Mesothelial cell of epicardium (in vitro differentiated cells): ENCODE measurements around the gene PRAC1. TPM values are rescaled to one million over a fixed set of nuclear protein-coding genes. Genes with fewer than 3 reads are reported as not detected.

ENCODE experiments used
- DNase-seq, 2 experiments: peaks; one replicate each; pipeline ENCODE4 v3.0.0; 2021; ENCODE audit warnings: low spot score in 2 of 2; ENCODE audit not compliant: unreplicated experiment in 2 of 2
- H3K27ac Mint-ChIP-seq: 2 replicates; pipeline ENCODE4 v1.8.0; 2021; ENCODE audit warnings: mixed read lengths
- H3K27me3 Mint-ChIP-seq: 2 replicates; pipeline ENCODE4 v1.8.0; 2021; ENCODE audit warnings: low read depth, mixed read lengths
- H3K36me3 Mint-ChIP-seq: 2 replicates; pipeline ENCODE4 v1.8.0; 2021; ENCODE audit warnings: mixed read lengths
- H3K4me1 Mint-ChIP-seq: 2 replicates; pipeline ENCODE4 v1.8.0; 2021; ENCODE audit warnings: mixed read lengths
- H3K4me3 Mint-ChIP-seq: 2 replicates; pipeline ENCODE4 v1.8.0; 2021; ENCODE audit warnings: mild to moderate bottlenecking, moderate library complexity, mixed read lengths
- H3K9me3 Mint-ChIP-seq: 2 replicates; pipeline ENCODE4 v1.8.0; 2021; ENCODE audit warnings: mixed read lengths
- CTCF ChIP-seq: fragments of 200-600 bp; sonication (generic); IDR thresholded peaks from one replicate; pipeline ENCODE4 v1.5.0; 2021; ENCODE audit warnings: antibody characterized with exemption; ENCODE audit not compliant: unreplicated experiment
- total RNA-seq: library from RNA; stranded (reverse); gene quantifications from 3 replicates; pipeline ENCODE4 v1.2.1, GENCODE V29; 2021

PRAC1 gene
- total RNA-seq, 1 donor from 2014 or later, result 14.0 TPM

DNA sequence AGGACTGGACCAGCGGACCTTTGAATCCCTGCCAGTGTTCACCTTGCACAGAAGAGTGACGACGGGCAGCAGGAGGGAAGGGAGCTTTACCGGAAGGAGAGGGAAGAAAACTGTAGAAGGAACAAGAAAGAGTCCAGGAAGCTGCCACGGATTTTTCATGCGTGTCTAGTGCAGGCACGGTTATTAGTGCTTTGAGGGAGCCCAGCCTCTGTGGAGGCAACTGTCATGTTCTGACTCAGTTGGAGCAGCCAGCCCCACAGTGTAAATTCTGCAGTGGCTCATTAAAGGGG is 12.7 kb upstream of the PRAC1 start:
- Mint-ChIP-seq H3K27ac (peak overlapping the region; percentile 85), H3K9me3 (no peaks in the 10 kb centered on the region), H3K4me1 (peaks cover 28% of the 10 kb centered on the region), H3K36me3 (no peaks in the 10 kb centered on the region), H3K4me3 (peak overlapping the region; percentile 68), H3K27me3 (peaks cover 99% of the 10 kb centered on the region)
- TF ChIP-seq CTCF, result no peak
- DNase-seq, result no peak

GRCh38 chr17:48734333-48735061 is 12.2 kb upstream of the PRAC1 start:
- H3K4me3 Mint-ChIP-seq, result peak overlapping the region; percentile 68
- H3K4me1 Mint-ChIP-seq, result peaks cover 33% of the 10 kb centered on the region
- H3K36me3 Mint-ChIP-seq, result no peaks in the 10 kb centered on the region
- H3K27ac Mint-ChIP-seq, result peak overlapping the region; percentile 96
- no peak for TF ChIP-seq CTCF
- no peaks in the 10 kb centered on the region for H3K9me3 Mint-ChIP-seq
- no peak for DNase-seq
- peaks cover 99% of the 10 kb centered on the region for H3K27me3 Mint-ChIP-seq

DNA sequence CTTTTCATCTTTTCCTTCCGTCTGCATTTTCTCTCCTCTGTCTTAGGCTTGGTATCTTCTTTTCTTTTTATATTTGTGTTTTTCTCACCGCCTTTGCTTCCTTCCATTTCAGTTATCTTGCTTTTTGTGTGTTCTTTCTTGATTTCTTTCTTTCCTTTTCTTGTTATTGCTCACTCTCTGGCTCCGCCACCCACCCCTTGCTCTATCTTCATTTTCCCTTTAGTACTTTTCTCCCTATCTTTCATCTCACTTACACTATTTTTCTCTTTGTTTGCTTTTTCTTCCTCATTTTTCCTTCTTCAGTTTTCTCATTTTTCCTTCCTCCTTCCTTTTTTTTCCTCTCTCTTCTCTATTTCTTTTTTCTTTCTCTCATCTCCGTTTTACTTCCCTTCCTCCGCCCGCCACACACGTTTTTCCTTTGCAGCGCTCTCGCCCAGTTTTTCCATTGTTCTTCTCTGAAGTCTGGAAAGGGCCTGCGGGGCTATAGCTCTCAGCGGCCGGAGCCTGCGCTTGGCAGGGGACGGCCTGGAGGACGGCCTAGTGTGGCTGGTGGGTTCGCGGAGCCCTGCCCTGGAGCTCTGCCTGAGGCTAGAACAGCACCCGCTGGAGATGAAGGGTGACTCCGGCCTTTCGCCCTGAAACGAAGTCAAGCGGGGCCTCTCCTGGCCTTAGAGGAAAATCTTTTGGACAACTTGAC is 11.5 kb upstream of the PRAC1 start:
- Mint-ChIP-seq H3K27ac (peak overlapping the region; percentile 96), H3K36me3 (no peaks in the 10 kb centered on the region), H3K4me1 (peaks cover 37% of the 10 kb centered on the region), H3K27me3 (peaks cover 99% of the 10 kb centered on the region), H3K4me3 (peak overlapping the region; percentile 68), H3K9me3 (no peaks in the 10 kb centered on the region)
- DNase-seq, result no peak
- TF ChIP-seq CTCF, result no peak

- H3K27me3 Mint-ChIP-seq, result peaks cover 99% of the 10 kb centered on the region
- no peak for DNase-seq
- no peaks in the 10 kb centered on the region for H3K9me3 Mint-ChIP-seq
- H3K27ac Mint-ChIP-seq, result peak overlapping the region; percentile 96
- H3K36me3 Mint-ChIP-seq, result no peaks in the 10 kb centered on the region
- peak overlapping the region; percentile 68 for H3K4me3 Mint-ChIP-seq
- no peak for TF ChIP-seq CTCF
- H3K4me1 Mint-ChIP-seq, result peaks cover 39% of the 10 kb centered on the region
Measured at GRCh38 chr17:48732688-48733629, 10.6 kb upstream of the PRAC1 start.

DNA sequence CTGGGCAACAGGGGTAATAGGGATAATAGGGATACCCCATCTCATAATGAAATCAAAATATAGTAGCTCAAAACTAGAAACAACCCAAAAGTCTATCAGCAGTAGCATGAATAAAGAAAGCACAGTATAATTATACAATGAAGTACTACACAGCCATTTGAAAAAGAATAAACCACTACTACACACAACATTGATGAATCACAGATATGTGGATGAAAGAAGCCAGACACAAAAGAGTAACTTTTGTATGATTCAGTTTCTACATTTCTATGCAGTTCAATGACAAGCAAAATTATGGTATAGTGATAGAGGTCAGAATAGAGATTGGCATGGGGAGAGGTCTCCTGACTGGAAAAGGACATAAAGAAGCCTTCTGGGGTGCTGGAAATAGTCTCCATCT is 9.0 kb upstream of the PRAC1 start:
- Mint-ChIP-seq H3K4me1 (peaks cover 45% of the 10 kb centered on the region), H3K9me3 (no peaks in the 10 kb centered on the region)

More for the DNA sequence above, 9.0 kb upstream of the PRAC1 start:
- H3K36me3 Mint-ChIP-seq, result no peaks in the 10 kb centered on the region
- no peak for DNase-seq
- no peak overlapping the region for H3K4me3 Mint-ChIP-seq
- H3K27me3 Mint-ChIP-seq, result peaks cover 99% of the 10 kb centered on the region
- TF ChIP-seq CTCF, result no peak
- H3K27ac Mint-ChIP-seq, result peak overlapping the region; percentile 84
